GM21360 (cell line): ENCODE data around the gene TBC1D2B.
A peak's percentile ranks its signal among the peaks of the same experiment; 100 is the strongest.

ENCODE experiments used
- ATAC-seq: cut with Tn5 transposase; IDR thresholded peaks from one replicate; pipeline ENCODE4 v1.9.1; 2021; ENCODE audit warnings: mild to moderate bottlenecking, moderate library complexity; ENCODE audit not compliant: unreplicated experiment

TBC1D2B gene

DNA sequence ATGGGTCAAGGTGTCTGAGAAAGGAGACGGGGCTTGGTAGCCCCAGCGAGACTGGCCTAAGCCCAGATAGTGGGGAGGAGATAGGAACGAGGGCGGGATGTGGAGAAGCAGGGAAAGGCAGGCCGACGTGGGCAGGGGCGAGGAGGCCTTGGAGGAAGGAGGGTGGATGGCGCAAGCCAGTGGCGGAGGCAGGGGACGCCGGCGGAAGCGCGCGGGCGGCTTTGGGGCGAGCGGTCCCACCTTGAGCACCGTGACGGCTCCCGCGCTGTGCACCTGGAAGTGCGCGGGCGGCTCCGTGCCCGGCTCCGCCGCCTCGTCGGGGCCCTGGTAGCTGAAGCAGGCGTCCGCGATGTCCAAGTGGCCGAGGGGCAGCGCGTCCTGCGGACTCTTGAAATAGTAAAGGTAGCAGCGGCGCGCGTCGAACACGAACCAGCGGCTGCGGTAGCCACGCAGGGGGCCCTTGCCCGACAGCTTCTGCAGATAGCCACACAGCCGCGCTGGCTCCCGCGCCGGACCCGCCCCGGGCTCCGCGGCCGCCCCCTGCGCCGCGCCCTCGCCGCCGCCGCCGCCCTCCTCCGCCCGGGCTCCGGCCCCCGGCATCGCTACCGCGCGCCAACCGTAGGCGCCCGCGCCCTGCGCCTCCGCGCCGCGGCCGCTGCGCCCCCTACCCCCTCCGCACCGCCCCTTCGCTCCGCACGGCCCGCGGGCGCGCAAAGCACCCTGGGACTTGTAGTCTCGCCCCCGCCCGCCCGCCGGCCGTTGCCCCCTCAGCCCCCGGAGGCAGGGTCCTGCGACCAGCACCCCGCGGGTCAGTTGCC lies at the start of gene TBC1D2B:
Gene TBC1D2B, minus strand, starts transcription at position 659 of the 818 bp plus-strand sequence. Its CDS starts 59 bp downstream, at position 600.
- ATAC-seq: peak; percentile 68

DNA sequence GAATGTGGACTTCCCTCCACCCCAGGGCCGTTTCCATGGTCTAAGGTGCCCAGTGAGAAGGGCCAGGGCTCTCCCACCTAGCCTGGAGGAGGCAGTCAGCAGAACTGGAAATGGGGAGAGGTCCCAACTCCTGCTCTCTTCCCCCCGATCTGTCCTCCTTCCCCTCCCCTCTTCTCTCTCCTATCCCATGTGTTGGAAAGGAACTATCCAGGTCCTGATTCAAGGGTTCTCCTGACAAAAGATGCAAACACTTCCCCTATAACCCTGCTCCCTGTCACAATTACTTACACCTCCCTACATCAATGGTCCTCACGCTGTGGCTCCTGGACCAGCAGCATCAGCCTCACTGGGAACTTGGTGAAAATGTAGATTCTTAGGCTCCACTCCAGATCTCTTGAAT lies 47.8 kb upstream of the TBC1D2B start:
- no peak for ATAC-seq

DNA sequence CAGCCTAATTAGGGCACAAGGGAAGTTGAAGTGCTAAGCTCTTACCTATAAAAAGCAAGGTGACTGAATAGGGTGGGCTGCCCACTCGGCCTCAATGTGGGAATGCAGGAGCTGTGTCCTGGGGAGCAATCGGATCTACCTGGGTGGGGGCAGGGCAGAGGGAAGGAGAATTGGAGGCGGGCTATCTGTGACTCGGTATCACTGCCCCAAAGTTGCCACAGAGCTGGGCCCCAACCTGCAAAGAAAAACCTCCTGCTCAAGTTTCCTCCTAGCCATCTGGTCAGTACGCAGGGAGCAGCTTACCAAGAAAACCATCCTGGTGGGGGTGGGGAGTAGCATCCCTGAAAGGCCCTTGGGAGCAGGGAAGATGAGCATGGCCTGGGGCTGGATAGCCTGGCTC lies 43.0 kb upstream of the TBC1D2B start:
- no peak for ATAC-seq

DNA sequence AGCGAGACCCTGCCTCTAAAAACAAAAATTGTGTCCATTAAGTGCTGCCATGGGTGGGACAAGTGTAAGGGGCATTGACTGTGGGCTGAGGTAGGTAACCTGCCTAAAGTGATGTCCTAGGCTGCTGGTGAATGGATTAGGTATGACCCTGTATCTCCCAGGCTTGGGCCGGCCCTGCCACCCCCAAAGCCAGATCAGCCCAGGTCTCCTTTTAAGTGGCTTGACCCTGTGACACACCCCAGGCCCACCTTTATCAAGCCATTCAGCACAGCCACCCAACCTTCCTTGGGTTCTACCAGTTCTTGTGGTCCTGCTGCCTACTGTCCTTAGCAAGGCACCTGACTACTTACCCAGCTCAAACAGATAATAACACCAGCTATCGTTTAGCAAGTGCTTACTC lies 35.0 kb upstream of the TBC1D2B start:
- ATAC-seq: no peak

DNA sequence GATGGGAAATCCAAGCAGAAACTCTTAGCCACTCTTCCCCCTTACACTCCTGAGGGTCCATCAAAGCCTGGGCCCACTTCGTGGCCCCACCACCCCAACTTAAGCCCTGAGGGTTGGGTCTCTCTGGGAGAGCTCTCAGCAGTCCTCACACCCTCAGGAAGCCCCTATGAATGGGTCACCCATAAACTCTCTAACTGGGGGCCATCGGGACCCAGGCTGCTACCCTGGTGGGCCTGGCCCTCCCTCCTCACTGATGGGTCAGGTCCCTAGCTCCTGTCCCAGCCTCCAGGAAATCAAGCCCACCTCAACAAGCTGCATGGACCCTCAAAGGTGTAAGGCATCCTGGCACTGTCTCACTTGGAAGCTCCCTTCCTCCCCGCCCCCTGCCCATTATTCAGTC lies 34.3 kb upstream of the TBC1D2B start:
- ATAC-seq: no peak

DNA sequence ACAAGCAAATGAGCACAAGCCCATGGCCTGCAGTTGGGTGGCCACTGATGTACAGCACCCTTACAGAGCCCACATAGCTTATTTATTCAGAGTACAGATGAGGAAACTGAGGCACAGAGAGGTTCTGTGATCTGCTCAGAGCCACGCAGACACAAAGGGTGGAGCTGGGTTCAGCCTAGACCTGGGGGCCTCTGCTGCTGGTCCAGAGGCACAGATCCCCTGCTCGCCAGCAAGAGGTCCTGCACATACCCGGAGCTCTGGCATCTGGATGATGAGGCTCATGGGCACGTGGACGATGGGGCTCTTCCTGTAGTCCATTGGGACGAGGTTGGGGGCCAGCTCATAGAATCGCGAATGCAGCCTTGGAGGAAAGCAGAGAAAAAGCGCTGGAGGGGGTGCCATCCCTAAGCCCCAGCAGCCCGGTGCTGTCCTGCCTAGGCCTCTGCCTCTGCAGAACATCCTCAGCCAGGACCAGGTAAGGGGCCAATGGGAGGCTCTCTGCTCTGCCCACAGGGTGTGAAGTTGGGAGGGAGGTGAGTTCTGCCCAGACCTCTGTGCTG lies 33.5 kb upstream of the TBC1D2B start:
- no peak for ATAC-seq

DNA sequence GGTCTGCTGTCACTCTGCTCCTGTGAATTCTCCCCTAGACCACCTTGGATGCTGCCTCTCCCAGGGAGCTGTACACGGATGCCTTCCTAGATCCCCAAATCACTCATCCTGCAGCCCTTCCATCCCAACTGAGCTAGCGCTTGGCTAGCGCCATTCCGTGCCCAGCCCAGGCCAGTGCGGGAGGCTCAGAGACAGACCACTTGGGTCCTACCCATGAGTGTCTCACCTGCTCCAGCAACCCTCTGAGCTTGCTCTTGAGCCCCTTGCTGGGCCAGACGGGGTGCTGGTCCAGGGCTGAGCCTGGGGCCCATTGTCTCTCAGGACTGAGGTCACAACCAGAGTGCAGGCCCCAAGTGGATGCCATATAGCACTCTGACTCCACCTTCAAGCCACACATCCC lies 32.6 kb upstream of the TBC1D2B start:
- no peak for ATAC-seq

DNA sequence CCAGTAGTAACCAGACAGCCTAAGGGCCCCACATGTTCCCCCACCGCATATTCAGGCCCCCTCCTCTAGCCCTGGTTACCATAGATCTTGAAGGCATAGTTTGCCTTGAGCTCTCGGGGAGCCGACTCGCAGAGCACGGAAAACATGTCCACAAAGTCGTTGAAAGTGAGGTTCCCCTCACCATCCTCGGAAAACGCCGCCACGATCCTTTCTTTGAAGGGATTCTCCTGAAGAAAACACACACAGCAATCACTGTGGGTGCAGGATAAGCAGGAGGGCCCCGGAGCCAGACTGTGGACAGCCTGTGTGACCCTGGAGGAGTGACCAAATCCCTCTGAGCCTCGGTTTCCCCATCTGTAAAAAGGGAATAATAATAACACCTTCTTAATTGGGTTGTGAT lies 31.6 kb upstream of the TBC1D2B start:
- no peak for ATAC-seq

DNA sequence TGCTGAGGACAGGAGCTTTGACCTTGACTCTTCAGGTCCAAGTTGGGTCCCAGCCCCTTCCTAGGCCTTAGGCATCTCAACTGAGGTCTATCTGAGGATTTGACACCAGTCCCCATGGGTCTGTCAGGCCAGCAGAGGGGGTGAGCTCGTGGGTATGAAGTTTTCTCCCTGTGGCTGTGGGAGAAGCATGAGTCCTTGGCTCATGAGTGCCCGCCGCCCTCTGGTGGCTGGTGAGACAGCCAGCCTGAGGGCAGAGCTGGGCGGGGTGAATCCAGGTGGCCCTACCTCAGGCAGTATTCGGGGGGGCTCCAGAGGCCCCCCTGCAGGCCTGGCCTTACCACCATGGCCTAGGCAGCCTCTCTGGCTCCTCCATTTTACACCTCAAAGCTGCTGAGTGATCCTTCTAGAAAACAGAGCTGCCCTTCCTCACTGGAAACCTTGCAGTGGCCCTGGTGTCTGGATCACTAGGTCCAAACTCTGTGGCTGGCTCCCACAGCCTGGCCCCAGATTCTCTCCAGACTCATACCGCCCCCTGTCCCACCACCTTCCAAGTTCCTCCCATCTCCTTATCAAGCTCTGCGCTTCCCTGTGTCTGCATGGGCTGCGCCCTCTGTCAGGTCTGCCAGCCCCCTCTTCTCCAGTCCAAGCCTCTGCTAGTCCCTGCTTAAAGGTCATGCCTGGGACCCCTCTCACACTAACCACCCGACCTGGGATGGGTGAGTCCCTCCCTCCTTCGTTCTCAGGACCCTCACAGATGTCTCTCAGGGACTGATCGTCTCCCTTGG lies 31.0 kb upstream of the TBC1D2B start:
- ATAC-seq: no peak

DNA sequence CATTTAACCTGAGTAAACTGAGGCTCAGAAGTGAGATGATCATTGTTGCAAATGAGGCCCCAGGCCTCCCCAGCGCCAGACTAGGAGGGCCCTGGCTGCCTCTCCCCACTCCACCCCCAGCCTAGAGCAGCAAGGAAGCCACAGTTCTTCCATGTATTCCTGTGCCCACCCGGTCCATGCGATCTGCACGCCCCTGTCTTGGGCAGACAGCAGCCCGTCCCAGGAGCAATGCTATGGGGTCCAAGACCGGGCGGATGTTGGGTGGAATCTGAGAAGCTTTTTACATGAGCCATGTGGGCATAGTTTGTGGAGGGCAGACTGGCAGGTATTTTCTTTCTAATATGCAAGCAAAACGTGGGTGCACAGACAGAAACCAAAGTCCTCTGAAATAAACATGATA lies 30.0 kb upstream of the TBC1D2B start:
- ATAC-seq: no peak

DNA sequence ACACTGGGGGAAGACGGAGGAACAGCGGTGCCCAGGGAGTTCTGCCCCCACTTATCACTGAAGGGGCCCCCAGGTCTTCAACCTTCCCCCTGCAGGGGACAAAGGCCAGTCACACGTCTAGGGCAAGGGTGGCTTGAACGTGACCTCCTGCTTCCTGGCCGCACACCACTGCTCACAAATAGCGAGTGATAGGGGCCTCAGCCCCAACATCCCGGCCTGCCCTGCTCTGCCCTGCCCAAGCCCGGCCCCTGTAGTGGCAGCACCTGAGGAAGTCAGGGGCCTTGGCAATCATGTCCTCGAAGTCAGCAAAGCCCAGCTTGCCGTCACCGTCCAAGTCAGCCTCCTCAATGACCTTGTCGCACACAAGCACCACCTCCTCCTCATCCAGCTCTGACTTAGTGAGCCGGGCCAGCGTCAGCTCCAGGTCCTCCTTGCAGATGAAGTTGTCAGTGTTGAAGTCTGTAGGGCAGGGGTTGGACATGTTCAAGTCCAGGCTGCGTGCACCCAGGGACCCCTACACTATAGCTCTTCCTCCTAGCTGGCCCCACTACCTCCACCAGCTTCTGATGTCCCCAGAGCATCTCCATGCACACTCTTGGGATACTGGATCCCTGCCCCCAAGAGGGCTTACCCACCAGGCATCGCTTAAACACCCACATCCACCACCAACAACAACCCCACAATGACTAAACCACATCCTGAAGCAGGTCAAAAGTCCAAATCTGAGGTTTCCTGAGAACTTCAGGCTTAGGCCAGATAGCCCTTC lies 28.1 kb upstream of the TBC1D2B start:
- ATAC-seq: no peak

DNA sequence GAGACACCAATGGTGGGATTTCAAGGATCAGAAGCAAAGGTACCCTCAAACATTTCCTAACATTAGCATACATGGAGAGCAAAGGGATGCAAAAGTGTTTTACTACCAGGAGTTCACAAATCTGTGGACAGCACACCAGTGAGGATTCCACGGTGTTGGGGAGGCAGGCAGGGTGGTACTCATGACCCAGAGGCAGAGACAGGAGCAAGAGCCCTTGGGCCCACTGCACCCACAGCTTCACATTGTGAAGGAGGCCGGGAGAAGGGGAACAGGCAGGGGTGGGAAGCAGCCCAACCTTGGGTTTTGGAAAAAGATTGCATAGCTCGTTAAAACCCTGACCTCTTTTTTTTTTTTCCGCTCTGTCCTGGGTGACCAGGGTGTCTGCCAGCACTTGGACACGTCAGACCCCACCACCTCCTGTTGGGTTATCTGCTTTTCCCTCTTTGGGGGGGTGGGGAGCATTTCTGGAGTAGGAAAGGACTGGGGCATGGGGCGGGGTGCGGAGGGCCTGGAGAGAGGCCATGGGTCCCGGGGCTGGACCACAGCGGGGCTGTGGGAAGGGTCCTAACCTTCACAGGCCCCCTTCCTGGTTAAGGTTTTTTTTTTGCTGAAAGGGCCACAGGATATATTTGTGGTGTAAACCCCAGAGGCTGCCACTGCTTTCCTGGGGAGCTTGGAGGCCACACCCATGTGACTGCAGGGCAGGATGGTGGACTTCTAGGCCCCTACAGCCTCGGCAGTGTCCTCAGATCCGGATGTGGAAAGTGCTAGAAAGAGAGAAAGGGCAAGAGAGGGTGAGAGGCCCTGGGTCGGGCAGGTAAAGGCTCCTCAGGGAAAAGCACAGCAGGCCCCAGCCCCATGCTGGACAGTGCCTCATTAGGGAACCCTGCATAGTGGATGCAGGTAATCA lies 27.3 kb upstream of the TBC1D2B start:
- ATAC-seq: no peak

DNA sequence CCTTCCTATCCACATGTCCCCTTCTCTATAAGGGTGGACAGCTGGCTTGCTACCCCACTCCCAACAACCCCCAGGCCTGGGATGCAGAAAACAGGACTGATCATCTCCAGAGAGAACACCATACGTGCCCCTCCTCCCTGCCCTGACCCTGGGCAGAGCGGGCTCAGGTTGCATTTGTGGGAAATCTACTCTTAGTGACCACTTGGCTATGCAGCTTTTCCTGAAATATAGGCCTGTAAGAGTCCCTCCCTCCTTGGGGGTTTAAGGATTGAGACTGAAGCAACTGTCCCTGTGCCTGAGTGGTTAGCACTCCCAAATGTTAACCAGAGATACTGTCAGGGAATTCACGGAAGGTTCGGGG lies 26.6 kb upstream of the TBC1D2B start:
- no peak for ATAC-seq

DNA sequence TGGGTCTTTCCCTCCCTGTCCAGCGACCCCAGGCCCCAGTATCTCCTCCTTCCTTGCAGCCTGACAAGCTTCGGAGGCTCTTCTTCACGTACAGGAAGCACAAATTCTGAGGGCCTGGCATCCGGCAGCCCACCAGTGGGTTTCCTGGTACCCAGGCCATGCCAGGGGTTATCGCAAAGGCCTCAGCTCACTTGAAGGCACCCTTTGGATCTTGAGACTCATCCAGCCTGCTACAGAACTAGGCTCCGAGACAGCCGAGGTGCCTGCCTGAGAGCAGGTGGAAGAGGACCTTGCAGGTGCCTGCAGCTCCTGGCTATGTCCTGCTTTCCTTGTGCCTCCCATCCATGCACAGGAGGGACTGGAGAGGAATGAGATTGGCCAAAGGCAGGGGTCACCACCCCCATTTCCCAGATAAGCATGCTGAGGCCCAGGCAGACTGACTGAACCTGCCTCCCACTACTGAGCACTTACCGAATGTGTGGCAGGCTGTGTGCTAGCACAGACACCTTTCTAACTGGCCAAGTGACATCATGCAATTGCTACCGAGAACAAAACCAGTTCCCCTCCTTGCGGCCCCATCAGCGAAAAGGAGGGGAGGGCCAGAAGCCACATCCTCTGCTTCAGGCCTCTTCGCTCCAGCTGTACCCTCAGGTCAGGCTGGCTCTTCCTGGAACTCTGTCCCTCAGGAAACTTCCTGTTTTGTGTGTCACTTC lies 26.1 kb upstream of the TBC1D2B start:
- ATAC-seq: peak; percentile 55

DNA sequence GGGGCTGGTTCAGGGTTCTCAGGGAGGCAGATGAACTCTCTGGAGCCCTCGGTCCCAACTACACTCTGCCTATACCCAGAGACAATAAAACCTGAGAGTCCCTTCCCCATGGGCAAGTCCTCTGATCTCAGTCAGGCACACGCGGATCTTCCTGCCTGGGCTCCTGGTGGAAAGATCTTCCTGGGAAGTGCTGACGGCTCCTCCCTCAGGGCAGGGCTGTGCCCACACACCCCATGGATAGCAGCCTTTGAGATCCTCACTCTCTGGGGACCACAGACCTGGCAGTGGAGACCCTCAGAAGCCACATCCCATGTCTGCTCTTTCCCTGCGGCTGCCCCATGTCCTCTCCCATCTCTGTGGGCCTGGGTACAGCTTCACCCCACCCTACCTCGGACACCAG lies 25.2 kb upstream of the TBC1D2B start:
- ATAC-seq: no peak

DNA sequence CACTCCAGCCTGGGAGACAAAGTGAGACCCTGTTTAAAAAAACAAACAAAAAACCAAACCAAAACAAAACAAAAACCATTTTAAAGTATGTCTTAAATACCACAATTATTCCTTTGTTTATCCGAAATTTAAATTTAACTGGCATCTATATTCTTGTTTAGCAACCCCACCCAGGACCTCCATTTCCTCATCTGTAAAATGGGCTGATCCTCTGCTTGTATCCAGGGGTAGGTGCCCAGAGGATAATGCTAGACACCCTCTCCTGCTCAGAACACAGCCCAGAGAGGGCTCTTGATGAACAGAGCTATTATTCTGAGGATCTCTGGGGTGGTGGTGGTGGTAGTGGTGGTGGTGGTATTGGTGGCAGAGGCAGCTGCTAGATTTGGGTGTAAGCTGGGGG lies 24.7 kb upstream of the TBC1D2B start:
- ATAC-seq: no peak

DNA sequence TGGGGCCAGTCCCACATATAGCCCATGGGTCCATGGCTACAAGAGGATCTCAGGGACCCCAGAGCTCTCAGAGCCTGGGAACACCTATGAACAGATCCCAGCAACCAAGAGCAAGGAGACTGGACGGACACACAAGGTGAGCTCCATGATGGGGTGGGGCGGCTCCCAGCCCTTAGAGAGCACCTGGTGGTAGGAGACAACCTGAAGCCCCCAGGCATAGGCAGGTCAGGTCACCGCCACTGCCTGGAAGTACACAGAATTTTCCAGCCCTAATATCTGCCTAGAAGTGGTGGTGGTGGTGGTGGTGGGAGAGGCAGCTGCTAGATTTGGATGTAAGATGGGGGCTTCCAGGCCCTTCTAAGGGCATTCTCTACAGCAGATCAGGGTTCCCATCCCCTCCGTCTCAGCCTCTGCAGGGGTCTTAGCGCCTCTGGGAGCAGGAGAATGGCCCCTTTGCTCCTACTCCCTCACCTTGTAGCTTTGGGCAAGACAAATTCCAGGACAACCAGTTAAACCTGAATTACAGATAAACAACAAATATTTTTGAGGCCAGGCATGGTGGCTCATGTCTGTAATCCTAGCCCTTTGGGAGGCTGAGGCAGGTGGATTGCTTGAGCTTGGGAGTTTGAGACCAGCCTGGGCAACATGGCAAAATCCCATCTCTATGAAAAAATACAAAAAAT lies 24.1 kb upstream of the TBC1D2B start:
- ATAC-seq: no peak

DNA sequence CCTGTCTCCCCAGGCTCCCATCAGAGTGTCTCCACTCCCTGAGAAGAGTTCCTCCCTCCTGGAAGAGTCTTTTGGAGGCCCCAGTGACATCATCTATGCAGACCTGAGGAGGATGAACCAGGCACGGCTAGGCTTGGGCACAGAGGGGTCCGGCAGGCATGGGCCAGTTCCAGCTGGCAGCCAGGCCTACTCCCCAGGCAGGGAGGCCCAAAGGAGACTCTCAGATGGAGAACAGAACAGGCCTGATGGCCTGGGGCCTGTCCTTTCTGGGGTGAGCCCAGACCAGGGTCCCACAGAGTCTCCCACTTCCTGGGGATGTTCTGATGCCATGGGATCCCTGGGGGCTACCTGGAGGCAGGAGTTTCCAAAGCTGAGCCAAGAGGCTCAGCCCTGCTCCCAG lies 23.4 kb upstream of the TBC1D2B start:
- ATAC-seq: no peak

DNA sequence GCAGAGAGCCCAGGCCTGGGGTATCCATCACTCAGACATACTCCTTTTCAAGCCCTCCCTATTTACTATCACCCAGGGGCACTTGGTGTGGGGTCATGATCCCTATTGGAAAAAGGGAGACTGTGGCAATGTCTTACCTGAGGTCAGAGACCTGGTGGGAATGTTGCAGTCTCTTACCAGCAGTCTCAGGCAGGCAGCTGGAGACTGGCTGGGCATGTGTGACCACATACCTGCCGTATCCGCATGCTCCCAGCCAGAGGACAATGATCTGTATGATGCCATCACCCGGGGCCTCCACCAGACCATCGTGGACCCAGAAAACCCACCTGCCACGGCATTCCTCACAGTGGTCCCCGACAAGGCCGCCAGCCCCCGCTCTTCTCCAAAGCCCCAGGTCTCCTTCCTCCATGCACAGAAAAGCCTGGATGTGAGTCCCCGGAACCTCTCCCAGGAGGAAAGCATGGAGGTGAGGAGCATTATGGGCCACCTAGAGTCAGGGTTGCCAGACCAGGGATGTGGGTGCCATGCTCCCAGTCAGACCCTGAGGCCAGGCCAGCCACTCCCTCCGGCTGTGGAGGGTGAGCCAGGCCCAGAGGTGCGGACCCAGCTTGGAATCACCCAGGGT lies 20.7 kb upstream of the TBC1D2B start:
- ATAC-seq: no peak
